NOMO-1 treated with dmso at 0.1 percent for 144 hours (cell line): ENCODE results near the gene OR2A14.
"Not testable (repeated sequence)": the region's sequence is repeated elsewhere in the genome, so short reads cannot be mapped to it uniquely, and the experiment has no call there.

Experiments used
- DNase-seq: peaks from one replicate; lab custom pipeline; 2025; ENCODE audit not compliant: unreplicated experiment; lab: John Stamatoyannopoulos, UW

The OR2A14 gene, protein sequence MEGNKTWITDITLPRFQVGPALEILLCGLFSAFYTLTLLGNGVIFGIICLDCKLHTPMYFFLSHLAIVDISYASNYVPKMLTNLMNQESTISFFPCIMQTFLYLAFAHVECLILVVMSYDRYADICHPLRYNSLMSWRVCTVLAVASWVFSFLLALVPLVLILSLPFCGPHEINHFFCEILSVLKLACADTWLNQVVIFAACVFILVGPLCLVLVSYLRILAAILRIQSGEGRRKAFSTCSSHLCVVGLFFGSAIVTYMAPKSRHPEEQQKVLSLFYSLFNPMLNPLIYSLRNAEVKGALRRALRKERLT

DNA sequence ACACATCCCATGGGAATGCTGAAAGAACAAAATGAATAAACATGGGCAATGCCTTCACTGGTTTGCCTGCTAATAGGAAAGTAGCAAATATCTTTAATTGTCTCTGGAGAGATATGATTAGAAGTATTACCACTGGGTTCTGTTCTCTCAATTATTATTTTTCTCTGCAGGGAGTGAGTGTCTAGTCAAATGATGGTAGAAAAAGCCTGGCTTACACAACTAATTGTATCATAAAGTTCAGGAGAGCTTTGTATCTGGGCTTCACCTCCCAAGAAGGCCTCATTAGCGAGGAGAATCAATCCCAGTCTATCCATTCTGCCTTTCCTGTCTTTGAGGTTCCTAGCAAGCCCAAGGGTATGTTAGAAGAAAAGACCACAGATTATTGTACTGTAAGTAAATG is at the start of gene OR2A14:
OR2A14 (plus strand) TSS at position 301 of the 400 bp plus-strand sequence. CDS start 5,937 bp downstream, outside the sequence.
- no peak for DNase-seq

DNA sequence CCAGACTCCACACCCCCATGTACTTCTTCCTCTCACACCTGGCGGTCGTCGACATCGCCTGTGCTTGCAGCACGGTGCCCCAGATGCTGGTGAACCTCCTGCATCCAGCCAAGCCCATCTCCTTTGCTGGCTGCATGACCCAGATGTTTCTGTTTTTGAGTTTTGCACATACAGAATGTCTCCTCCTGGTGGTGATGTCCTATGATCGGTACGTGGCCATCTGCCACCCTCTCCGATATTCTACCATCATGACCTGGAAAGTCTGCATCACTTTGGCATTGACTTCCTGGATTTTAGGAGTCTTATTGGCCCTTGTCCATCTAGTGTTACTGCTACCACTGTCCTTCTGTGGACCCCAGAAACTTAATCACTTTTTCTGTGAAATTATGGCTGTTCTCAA is 48.6 kb upstream of the OR2A14 start:
- no peak for DNase-seq

DNA sequence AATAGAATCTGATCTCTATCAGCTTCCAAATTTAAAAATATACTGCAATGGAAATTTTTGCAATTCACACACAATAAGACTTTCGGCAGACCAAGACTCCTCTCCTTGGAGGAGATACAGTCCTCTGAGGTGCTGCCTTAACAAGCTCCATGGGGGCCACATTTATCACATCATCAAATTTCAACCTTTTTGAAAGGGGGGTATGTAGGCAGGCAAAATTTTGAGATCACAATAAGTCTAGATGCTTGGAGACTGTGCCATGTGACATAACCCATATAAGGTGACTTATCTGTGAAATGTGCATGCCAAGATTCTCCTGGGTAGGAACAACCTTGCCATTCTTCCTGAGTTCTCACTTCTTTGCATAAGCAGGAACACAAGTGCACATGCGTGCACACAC is 37.0 kb upstream of the OR2A14 start, which contains the start of gene OR2A12:
OR2A12 (plus strand) TSS at position 301 of the 400 bp plus-strand sequence. CDS start 8,830 bp downstream, outside the sequence.
- no peak for DNase-seq

DNA sequence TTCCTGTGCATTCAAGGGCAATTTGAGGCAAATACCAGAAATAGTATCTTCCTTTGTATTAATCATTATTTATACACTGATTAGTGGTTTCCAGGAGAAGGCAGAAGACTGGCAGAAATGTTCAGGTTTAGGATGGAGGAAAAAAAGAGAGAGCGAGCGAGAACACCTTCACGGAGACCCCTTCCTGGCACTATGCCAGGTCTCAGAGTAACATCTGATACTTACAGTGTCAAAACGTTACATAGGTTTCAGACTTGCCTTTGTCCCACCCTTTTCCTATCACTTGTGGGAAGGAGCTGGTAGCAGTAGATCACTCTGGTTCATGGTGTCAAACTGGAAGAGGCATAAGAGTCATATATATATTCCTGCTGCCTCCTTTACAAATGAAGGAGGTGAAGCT is 36.2 kb upstream of the OR2A14 start:
- DNase-seq: no peak

DNA sequence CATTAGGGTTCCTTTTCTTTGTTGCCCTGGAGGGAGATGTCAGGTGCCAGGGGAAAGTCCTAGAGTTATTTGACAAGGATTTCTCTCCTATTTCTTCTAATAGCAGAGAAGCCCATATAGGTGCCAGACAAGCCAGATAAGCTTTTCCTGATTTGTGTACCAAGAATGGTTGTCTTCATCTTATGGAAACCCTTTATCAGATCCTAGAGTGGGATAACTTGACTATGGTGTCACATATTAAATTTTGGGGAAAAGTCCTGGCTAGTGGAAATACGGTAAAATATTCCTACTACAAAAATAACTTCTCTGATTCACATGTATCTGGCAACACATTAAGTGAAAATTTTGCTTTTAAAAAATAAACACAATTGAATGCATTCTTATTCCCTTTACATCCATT is 35.7 kb upstream of the OR2A14 start:
- DNase-seq: no peak

DNA sequence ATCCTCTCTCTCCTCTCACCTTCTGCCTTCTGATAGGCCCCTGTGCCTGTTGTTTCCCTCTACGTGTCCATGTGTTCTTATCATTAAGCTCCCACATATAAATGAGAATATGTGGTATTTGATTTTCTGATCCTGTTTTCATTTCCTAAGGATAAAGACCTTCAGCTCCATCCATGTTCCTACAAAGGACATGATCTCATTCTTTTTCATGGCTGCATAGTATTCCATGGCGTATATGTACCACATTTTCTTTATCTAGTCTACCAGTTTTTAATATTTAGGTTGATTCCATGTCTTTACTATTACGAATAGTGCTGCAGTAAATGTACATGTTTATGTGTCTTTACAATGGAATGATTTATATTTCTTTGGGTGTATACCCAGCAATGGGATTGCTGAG is 32.3 kb upstream of the OR2A14 start:
- no peak for DNase-seq

DNA sequence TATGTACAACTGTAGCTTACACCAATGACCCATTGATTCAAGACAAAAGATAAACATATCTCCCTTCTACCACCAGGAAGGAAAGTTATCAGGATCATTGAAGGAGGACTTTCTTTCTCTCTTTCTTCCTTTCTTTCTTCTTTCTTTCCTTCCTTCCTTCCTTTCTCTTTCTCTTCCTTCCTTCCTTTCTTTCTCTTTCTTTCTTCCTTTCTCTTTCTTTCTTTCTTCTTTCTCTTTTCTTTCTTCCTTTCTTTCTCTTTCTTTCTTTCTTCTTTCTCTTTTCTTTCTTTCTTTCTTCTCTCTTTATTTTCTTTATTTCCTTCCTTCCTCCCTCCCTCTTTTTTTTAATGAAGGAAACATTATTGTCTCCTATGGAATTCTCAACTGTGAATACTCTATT is 24.2 kb upstream of the OR2A14 start:
- DNase-seq: no peak

DNA sequence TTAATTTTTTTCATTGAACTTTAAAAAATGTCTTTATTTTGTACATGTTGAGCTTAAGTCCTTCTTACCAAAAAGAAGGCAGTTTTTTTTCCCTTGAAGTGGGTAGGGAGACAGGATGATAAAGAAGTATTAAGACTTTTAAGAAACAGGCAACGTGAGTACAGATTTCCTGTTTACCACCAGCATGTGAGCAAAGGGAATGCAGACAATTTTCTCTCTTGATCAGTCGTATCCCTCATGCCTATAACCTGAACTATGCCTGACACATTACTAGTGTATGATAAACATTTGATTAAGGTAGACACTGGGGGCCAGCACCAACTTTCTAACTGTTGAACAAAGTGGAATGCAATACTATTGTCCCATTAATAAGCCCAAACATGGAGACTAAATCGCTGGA is 22.4 kb upstream of the OR2A14 start:
- DNase-seq: no peak

DNA sequence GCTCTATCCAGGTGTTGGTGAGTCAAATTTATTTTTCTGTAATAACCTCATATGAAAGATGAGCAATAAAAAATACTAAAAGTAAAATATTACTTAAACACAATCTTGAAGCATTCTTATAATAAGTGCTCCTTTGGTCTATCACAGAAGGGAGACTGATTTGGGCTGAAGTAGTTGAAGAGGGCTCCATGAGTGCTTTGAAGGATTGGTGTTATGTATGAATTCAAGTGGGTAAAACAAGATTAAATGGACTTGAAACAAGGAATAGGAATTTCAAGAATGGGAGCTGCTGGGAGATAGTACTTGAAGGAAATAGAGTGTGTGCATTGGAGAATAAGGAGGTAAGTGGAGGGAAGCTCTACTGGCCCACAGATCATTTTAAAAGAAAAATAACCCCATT is 20.9 kb upstream of the OR2A14 start:
- no peak for DNase-seq

DNA sequence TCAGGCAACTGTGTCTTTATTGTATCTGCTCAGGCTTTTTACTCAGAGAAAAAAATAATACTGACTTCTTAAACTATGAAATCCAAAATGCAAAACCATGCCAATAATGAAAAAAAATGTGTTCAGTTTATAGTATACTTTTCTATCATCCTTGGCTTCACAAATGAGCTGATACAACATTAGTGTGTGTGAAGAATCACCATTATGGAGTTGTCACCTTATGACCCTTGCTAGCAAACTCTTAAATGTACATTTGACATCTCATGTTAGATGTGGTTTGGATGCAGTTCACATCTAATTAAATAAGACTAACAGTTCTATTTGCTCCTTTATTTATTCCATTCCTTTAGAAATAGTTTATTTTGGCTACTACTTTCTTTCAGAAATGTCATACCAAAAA is 17.8 kb upstream of the OR2A14 start:
- DNase-seq: no peak

DNA sequence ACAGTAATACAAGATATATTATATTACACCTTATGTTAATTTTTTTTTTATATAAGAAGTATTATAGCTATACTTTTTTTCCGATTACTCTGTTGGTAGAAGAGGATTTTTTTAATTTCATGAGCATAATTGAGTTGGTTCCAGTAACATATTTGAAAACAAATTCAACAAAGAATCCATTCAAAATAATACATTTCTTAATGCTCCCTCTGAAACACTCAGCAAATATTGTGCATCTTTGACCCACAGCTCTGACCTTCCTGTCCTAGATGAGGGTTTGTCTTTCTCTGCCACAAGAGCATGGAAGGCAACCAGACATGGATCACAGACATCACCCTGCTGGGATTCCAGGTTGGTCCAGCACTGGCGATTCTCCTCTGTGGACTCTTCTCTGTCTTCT is 13.7 kb upstream of the OR2A14 start, which contains the start of gene OR2A2:
OR2A2 (plus strand) TSS at position 301 of the 400 bp plus-strand sequence; CDS start at position 301, 0 bp downstream.
- no peak for DNase-seq

DNA sequence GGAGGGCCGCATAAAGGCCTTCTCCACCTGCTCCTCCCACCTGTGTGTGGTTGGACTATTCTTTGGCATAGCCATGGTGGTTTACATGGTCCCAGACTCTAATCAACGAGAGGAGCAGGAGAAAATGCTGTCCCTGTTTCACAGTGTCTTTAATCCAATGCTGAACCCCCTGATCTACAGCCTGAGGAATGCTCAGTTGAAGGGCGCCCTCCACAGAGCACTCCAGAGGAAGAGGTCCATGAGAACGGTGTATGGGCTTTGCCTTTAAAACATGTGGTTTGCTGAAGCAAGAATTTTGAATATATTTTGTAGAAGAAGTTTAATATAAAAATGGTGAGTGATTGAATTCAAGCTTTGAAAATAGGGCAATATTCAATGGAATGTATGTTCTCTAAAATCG is 12.7 kb upstream of the OR2A14 start:
- DNase-seq: no peak

DNA sequence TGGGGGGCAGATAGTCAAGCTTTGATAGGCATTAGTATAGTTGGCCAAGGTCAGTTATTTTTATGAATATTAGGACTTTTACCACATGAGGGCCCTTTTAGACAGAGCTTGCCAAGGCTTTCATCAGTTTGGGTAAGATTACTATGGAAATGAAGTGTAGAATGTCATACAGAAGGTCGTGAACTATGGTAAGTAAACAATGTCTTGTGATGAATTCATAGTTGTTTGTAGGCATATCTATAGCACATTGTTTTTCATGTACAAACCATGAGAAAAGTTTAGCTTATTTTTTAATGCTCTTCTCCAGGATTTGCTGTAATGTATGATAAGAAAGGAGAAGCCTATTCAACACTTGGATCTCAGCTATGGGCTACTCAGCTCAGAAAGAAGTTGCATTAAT is 9.3 kb upstream of the OR2A14 start:
- DNase-seq: no peak

DNA sequence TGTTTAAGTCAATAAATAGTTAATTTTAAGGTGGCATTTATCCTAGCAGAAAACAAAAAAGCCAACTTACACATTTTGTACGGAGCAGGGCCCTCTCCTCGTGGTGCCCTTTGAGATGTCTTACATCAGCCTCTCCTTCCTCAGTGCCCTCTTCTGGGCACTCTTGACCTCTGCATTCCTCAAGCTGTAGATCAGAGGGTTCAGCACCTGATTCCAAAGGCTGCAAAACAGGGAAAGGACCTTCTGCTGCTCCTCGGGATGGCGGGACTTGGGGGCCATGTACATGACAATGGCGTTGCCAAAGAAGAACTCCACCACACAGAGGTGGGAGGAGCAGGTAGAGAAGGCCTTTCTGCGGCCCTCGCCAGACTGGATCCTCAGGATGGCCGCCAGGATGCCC is 4.6 kb upstream of the OR2A14 start:
- DNase-seq: no peak

DNA sequence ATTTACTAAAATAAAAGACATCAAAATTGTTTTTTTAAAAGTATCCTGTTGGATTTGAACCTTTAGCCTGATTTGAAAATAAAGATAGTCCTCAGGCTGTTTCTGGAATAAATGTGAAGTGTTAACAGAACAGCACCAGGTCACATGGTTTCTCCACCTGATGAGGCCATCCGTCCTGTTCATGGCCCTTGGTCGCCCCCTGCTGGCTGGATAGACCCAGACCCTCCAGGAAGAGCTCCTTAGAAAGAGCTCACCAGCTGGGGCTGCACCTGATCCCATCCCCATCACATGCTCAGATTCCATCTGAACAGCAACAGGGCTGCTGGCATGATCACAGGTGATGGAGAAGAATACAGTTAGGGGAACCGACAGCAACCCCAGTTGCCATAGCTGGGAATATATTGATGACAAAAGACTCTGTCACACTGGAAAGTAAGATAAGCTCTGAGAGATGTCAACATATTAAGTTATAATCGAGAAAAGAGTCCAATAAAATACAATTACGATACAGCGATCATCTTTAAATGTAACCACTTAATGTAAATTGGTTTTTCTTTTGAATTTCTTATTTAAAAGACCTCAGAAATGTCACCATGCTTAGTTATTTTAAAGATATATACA is 4.8 kb downstream of the OR2A14 start:
- DNase-seq: no peak

DNA sequence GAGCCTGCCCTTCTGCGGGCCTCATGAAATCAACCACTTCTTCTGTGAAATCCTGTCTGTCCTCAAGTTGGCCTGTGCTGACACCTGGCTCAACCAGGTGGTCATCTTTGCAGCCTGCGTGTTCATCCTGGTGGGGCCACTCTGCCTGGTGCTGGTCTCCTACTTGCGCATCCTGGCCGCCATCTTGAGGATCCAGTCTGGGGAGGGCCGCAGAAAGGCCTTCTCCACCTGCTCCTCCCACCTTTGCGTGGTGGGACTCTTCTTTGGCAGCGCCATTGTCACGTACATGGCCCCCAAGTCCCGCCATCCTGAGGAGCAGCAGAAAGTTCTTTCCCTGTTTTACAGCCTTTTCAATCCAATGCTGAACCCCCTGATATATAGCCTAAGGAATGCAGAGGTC is 6.6 kb downstream of the OR2A14 start:
- not testable (repeated sequence) for DNase-seq

DNA sequence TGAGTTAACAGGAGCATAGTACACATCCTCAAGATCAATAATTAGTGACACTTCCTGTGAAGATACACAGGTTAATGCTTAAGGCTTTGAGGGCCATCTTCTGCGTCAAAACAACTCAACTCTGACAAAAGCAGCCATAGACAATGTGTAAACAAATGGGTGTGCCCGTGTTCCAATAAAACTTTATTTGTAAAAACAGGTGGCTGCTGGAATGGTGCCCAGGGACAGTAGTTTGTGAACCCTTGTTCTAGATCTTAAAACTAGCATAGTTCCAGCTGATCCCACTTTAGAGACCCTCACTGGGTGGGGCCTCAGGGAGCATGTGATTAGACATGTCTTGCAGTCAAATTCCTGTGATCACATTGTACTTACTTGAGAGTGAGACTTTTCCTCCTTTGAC is 7.8 kb downstream of the OR2A14 start:
- DNase-seq: no peak

DNA sequence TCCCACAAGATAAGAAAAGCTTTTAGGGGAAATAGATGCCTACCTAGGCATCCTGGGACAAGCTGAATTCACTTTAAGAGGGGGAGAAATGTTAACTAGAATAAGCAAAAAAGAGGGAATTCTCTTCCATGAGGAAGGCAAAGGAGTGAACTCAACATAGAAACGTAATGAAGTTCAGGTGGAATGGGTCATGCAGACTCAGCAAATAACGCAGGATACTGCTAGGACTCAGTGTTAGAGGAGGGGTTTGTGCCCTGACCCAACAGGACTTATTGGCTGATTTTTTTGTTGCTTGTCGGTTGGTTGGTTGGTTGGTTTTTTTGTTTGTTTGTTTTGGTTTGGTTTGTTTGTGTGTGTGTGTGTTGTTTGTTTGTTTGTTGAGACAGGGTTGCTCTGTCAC is 9.3 kb downstream of the OR2A14 start:
- DNase-seq: no peak

DNA sequence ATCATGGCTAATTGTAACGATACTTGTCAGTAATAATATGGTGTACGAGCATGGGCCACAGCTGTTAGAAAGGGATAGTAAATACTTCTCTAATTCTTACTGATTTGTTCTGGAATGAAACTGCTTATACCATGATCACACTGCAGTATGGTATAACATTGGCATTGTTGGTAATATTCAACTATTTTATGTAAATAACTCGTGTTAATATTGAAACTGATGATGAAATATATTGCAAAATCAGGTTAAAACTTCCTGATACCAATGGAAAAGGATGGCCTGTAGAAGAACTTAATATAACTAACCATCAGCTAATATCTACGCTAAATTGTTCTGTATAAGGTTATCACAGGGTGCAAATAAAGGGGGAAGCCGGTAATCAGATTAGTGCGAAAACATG is 10.3 kb downstream of the OR2A14 start:
- DNase-seq: no peak

DNA sequence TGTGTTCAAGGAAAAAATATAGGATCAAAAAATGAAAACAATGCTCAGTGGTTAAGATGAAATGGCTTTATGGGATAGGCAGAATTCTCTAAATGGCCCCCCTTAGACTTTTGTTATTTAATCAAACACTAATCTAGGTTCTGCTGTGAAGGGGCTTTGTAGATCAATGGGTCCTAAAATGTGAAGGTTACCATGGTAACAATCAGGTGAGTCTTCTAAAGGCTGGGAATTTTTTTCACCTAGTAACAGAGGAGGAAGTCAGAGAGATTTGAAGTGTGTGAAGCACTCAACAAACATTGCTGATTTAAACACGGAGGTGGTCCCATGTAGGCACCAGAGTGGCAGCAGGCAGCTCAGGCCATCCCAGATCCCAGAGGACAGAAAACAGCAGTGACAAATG is 11.1 kb downstream of the OR2A14 start:
- DNase-seq: no peak

DNA sequence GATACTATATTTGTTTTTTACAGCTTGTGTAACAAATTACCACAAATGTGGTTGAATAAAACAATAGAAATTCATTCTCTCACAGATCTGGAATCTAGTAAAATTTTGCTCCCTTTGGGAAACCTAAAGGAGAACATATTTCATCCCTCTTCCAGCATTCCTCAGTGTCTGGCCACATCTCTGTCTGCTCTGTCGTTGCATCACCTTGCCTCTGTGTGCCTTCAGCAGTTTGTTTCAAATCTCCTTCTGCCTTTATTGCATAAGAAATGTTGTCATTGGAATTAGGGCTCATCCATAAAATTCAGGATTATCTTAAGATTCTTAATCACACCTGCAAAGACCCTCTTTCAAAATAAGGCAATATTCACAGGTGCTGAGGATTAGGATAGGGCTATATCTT is 14.5 kb downstream of the OR2A14 start:
- no peak for DNase-seq

DNA sequence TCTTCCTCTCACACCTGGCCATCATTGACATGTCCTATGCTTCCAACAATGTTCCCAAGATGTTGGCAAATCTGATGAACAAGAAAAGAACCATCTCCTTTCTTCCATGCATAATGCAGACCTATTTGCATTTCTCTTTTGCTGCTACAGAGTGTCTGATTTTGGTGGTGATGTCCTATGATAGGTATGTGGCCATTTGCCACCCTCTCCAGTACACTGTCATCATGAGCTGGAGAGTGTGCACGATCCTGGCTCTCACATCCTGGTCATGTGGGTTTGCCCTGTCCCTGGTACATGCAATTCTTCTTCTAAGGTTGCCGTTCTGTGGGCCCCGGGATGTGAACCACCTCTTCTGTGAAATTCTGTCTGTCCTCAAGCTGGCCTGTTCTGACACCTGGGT is 19.2 kb downstream of the OR2A14 start:
- DNase-seq: no peak

DNA sequence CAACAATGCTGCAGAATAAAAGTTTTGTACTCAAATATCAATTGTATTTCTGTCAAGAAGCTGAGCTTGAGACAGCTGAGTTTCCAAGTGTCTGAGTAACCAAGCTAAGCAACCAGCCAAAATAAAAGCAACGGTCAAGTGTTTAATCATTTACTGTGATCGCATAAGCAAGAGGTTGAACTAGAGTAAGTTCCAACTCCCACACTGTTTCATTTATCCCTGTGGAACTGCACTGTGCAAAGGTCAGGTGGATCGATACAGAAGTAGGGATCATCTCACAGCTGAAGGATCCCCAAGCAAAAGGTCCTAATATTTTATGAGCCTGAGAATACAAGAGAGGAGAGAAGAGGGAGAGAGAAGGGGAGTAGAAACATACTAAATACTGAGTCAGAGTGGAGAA is 21.4 kb downstream of the OR2A14 start:
- no peak for DNase-seq
